ENCODE data around the gene KLRG1. TPM values are rescaled to one million over a fixed set of nuclear protein-coding genes. Genes with fewer than 3 reads are reported as not detected.
A peak's percentile ranks its signal among the peaks of the same experiment; 100 is the strongest.

The KLRG1 gene
- total RNA-seq, 1 experiment from 2014 or later: 0.38 TPM

DNA sequence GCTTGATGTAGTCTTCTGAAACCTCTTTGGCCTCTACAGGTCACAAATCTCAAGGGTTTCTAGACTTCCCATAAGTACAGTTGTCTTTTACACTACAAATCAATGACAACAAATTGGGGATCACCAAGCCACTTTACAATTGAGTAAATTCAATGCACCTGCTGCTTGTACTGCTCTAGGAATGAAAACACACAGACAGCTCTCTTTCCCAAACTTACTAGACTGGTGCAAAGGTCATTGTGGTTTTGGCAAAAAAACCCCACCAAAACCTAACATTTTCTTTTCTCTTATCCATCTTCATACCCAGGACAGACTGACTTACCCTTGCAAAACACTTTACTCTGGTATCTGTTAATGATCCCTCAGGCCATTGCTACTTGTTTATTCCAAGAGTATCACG, 42.6 kb upstream of the KLRG1 start:
- H3K27ac Mint-ChIP-seq (ENCODE audit: unreplicated experiment): no peak overlapping the region
- no peak for DNase-seq
- no TSS peak for BruUV-seq (replicated peaks)
- peaks cover 60% of the 10 kb centered on the region for H3K36me3 Mint-ChIP-seq (ENCODE audit: insufficient read depth, unreplicated experiment)
- H3K4me3 Mint-ChIP-seq (ENCODE audit: low read depth, unreplicated experiment): no peak overlapping the region
- no peaks in the 10 kb centered on the region for H3K27me3 Mint-ChIP-seq (ENCODE audit: unreplicated experiment)
- no peaks in the 10 kb centered on the region for H3K9me3 Mint-ChIP-seq (ENCODE audit: low read depth, unreplicated experiment)
- intact Hi-C loops (cut with micrococcal nuclease; ENCODE audit: unreplicated experiment): no loop called here
- CTCF ChIA-PET: no interaction called here
- TF ChIP-seq, protein P1, sequence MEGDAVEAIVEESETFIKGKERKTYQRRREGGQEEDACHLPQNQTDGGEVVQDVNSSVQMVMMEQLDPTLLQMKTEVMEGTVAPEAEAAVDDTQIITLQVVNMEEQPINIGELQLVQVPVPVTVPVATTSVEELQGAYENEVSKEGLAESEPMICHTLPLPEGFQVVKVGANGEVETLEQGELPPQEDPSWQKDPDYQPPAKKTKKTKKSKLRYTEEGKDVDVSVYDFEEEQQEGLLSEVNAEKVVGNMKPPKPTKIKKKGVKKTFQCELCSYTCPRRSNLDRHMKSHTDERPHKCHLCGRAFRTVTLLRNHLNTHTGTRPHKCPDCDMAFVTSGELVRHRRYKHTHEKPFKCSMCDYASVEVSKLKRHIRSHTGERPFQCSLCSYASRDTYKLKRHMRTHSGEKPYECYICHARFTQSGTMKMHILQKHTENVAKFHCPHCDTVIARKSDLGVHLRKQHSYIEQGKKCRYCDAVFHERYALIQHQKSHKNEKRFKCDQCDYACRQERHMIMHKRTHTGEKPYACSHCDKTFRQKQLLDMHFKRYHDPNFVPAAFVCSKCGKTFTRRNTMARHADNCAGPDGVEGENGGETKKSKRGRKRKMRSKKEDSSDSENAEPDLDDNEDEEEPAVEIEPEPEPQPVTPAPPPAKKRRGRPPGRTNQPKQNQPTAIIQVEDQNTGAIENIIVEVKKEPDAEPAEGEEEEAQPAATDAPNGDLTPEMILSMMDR (IDR thresholded peaks at IDR 0.05; ENCODE audit: unreplicated experiment): no peak
- peaks cover 20% of the 10 kb centered on the region for H3K4me1 Mint-ChIP-seq (ENCODE audit: low read depth, unreplicated experiment)

DNA sequence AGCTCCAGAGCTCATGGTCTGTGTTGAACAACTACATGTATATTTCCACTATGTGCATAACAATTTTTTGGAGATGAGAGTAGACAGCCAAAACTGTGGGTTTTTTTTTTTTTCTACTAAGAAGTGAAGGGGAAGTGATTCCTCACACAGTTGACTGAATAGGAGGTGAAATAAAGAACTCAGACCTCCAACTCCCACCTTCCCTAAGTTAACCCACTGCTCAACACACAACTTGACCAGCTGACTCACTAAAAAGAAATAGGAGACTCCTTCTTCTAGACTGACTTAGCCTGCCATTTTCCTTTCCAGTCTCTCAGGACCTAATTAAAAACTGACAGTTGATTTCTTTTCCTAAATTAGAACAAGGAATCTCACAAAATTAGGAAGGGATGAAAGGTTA, 41.6 kb upstream of the KLRG1 start:
- Mint-ChIP-seq H3K4me3 (ENCODE audit: low read depth, unreplicated experiment) (peak overlapping the region; percentile 87), H3K27ac (ENCODE audit: unreplicated experiment) (no peak overlapping the region), H3K36me3 (ENCODE audit: insufficient read depth, unreplicated experiment) (peaks cover 51% of the 10 kb centered on the region), H3K4me1 (ENCODE audit: low read depth, unreplicated experiment) (peaks cover 20% of the 10 kb centered on the region), H3K27me3 (ENCODE audit: unreplicated experiment) (no peaks in the 10 kb centered on the region), H3K9me3 (ENCODE audit: low read depth, unreplicated experiment) (no peaks in the 10 kb centered on the region)
- TF ChIP-seq, protein P1 (IDR thresholded peaks at IDR 0.05; ENCODE audit: unreplicated experiment): no peak
- DNase-seq: no peak
- BruUV-seq (replicated peaks): no TSS peak
- CTCF ChIA-PET: no interaction called here
- intact Hi-C loops (cut with micrococcal nuclease; ENCODE audit: unreplicated experiment): no loop called here

DNA sequence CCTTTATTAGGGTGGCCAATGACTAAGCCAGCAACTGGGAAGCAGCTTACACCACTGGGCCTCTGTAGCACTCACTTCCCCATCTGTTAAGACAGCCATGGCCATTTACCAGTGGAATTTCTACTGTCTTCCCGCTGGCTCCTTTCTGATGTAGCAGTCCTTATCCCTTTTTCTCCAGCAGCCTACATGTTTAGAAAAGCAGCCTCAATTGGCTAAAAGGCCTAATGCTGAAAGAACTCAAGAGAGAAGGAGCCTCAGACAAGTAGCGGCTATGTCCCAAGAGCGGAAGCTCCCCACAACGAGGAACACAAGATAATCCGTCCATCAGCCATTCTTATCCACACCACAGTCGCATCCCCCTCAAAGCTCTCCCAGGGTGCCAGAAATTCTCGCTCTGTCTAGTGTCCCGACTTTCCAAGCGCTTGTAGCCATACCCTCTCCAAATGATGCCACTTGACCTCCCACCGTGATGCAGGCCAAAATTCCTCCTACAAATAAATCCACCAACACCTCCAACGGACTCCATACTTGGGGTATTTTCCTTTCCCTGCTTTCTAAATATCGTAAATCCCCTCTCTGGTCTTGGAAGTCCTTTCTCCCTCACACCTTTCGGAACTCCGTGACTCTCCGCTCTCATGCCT, 40.5 kb upstream of the KLRG1 start:
- DNase-seq: no peak
- TSS peak; percentile 48 for BruUV-seq (replicated peaks)
- peaks cover 20% of the 10 kb centered on the region for H3K4me1 Mint-ChIP-seq (ENCODE audit: low read depth, unreplicated experiment)
- H3K36me3 Mint-ChIP-seq (ENCODE audit: insufficient read depth, unreplicated experiment): peaks cover 47% of the 10 kb centered on the region
- CTCF ChIA-PET: interaction anchor here (0.6 to 1.8 kb wide), 7 partner anchors 10 to 1307 kb away, joined by 3 to 7 read pairs (median 4); partner anchors contain the start of gene A2ML1
- H3K9me3 Mint-ChIP-seq (ENCODE audit: low read depth, unreplicated experiment): peaks cover 6% of the 10 kb centered on the region
- peak overlapping the region; percentile 87 for H3K27ac Mint-ChIP-seq (ENCODE audit: unreplicated experiment)
- TF ChIP-seq, protein P1 (IDR thresholded peaks at IDR 0.05; ENCODE audit: unreplicated experiment): no peak
- H3K4me3 Mint-ChIP-seq (ENCODE audit: low read depth, unreplicated experiment): peak overlapping the region; percentile 87
- no peaks in the 10 kb centered on the region for H3K27me3 Mint-ChIP-seq (ENCODE audit: unreplicated experiment)
- intact Hi-C loops (cut with micrococcal nuclease; ENCODE audit: unreplicated experiment): no loop called here

DNA sequence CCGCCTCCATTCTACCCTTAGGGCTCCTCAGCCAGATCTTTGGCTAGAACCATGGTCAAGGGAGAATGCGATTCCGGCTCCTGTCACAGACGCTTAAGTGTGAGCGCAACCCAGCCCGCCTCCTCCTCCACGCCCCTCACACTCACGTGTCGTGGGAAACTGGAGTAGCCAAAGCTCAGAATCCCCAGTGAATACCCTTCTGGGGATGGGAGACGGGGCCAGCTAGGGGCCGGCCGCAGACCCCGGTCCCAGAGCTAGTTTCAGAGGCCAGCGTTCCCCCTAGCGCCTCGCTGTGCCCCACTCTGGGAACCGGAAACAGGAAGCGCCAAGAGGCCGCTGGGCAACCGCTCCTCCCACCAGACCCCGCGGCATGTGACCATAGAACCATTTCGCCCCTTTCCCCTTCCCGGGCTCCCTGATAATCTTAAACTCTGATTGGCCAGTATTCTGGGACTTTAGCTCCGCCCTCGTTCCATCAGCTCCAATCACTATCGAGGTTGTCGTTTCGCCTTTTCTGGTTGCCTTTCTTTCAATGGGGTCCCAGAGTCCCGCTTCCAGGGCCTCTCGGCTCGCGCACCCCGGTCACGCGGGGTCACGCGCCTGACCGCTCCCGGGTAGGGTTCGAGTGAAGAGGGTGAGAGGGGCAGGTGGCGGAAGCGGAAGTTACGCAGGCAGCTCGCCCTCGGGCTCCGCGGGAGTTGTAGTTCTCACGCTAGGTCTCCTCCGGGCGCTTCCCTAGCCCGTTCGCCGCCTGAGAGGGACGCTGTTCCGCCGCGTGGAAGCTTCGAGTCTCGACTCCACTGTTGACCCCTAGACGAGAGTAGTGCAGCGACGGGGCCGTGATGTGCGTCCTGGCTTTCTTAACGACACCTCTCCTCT, 39.8 kb upstream of the KLRG1 start, which contains the start of gene M6PR:
Gene M6PR (minus strand): TSS at position 304 of the 879 bp plus-strand sequence. CDS start 3,241 bp downstream, outside the sequence.
- Mint-ChIP-seq H3K36me3 (ENCODE audit: insufficient read depth, unreplicated experiment) (peaks cover 44% of the 10 kb centered on the region), H3K4me3 (ENCODE audit: low read depth, unreplicated experiment) (peak within 1 kb of the TSS; percentile 87), H3K4me1 (ENCODE audit: low read depth, unreplicated experiment) (peaks cover 20% of the 10 kb centered on the region), H3K27me3 (ENCODE audit: unreplicated experiment) (no peaks in the 10 kb centered on the region), H3K9me3 (ENCODE audit: low read depth, unreplicated experiment) (peaks cover 6% of the 10 kb centered on the region), H3K27ac (ENCODE audit: unreplicated experiment) (peak within 1 kb of the TSS; percentile 87)
- intact Hi-C loops (cut with micrococcal nuclease; ENCODE audit: unreplicated experiment): loop anchor here (5.0 kb wide), 1 partner anchor 88 kb away; no protein-coding TSS in a partner anchor
- TF ChIP-seq, protein P1 (IDR thresholded peaks at IDR 0.05; ENCODE audit: unreplicated experiment): peak; percentile 11
- BruUV-seq (replicated peaks): no TSS peak
- CTCF ChIA-PET: interaction anchor here (0.6 to 1.8 kb wide), 11 partner anchors 11 to 1308 kb away, joined by 3 to 7 read pairs (median 3); partner anchors contain the start of gene A2ML1
- DNase-seq: peak; percentile 93

Data from Calu3 (cell line).